HepG2 (cell line): ENCODE results near the gene CTSW. TPM values are rescaled to one million over a fixed set of nuclear protein-coding genes. Genes with fewer than 3 reads are reported as not detected.
A peak's percentile ranks its signal among the peaks of the same experiment; 100 is the strongest.

Experiments used
- DR1 ChIP-seq: sonication (generic); formaldehyde crosslinking; IDR thresholded peaks from 2 replicates; pipeline ENCODE4 v1.8.0; 2021; ENCODE audit warnings: mild to moderate bottlenecking, missing genetic modification reagents, inconsistent platforms
- EP300 ChIP-seq, 3 experiments: sonication (generic) in 1 of 3; formaldehyde crosslinking in 1 of 3; IDR thresholded peaks; 2 replicates each; pipeline versions ENCODE4 v1.5.1 to v1.6.1; 2011 to 2020; ENCODE audit warnings: low read depth in 2 of 3, low read length in 2 of 3, borderline replicate concordance in 1 of 3, improper control_type of control experiment in 1 of 3, mild to moderate bottlenecking in 1 of 3, missing genetic modification reagents in 1 of 3, moderate library complexity in 1 of 3
- FOXP4 ChIP-seq: sonication (generic); formaldehyde crosslinking; IDR thresholded peaks from 2 replicates; pipeline ENCODE4 v1.4.0; 2020; ENCODE audit warnings: missing genetic modification reagents
- GFI1 ChIP-seq: sonication (generic); formaldehyde crosslinking; IDR thresholded peaks from 2 replicates; pipeline ENCODE4 v1.5.0; 2020; ENCODE audit warnings: missing genetic modification reagents, mild to moderate bottlenecking, borderline replicate concordance
- HNF1A ChIP-seq, 2 experiments: sonication (generic) in 1 of 2; formaldehyde crosslinking in 1 of 2; IDR thresholded peaks; 2 replicates each; pipeline versions ENCODE4 v1.4.0 to v1.6.1; 2016 to 2020; ENCODE audit warnings: borderline replicate concordance in 1 of 2, low read depth in 1 of 2, mild to moderate bottlenecking in 1 of 2, missing genetic modification reagents in 1 of 2
- KLF16 ChIP-seq, 2 experiments: sonication (generic) in 1 of 2; formaldehyde crosslinking in 1 of 2; IDR thresholded peaks; 2 replicates each; pipeline versions ENCODE4 v1.6.1 to v1.8.0; 2016 to 2023; ENCODE audit warnings: missing genetic modification reagents in 2 of 2, missing compliant biosample characterization in 1 of 2
- PHB2 ChIP-seq: fragments of 450-650 bp; IDR thresholded peaks from 2 replicates; pipeline ENCODE4 v1.6.1; 2018; ENCODE audit not compliant: partially characterized antibody
- RFXAP ChIP-seq: sonication (generic); formaldehyde crosslinking; IDR thresholded peaks from 2 replicates; pipeline ENCODE4 v1.4.0; 2020; ENCODE audit warnings: missing genetic modification reagents, borderline replicate concordance
- ZNF121 ChIP-seq: sonication (generic); formaldehyde crosslinking; IDR thresholded peaks from 2 replicates; pipeline ENCODE4 v1.5.0; 2020; ENCODE audit warnings: mild to moderate bottlenecking, missing genetic modification reagents
- ZNF318 ChIP-seq: sonication (generic); formaldehyde crosslinking; IDR thresholded peaks from 2 replicates; pipeline ENCODE4 v1.4.0; 2020; ENCODE audit warnings: mild to moderate bottlenecking, missing genetic modification reagents
- polyA plus RNA-seq, 8 experiments: library from polyadenylated mRNA; depleted of rRNA in 3 of 8; stranded (reverse) in 7 of 8; unstranded in 1 of 8; fragments of >200 nt; fragmentation: Illumina TruSeq in 4 of 8; extraction: Trizol in 4 of 8; gene quantifications; 2 replicates each; pipeline versions ENCODE4 v1.2.1 to v1.2.3, GENCODE V29; 2011 to 2016; ENCODE audit warnings: low read depth in 4 of 8, missing spikeins in 1 of 8, mixed read lengths in 1 of 8; ENCODE audit not compliant: insufficient read depth in 1 of 8
- total RNA-seq, 5 experiments: library from RNA; depleted of rRNA; stranded (reverse); fragments of >200 nt; fragmentation: Illumina TruSeq; extraction: Trizol; gene quantifications; 2 replicates each; pipeline ENCODE4 v1.2.3, GENCODE V29; 2016; ENCODE audit warnings: low read depth in 1 of 5

CTSW gene
- total and polyA plus RNA-seq, 2 of the 13 experiments (the other 11 are each of a cell fraction or from before 2014, with no cell fraction given), result 0.09 TPM; not detected in 1

GRCh38 chr11:65860278-65861164, 19.1 kb upstream of the CTSW start, which contains the start of gene MUS81 (continued):
- TF ChIP-seq ZNF318 (CRISPR knock-in tag), result no peak
- TF ChIP-seq DR1 (CRISPR knock-in tag), result peak; percentile 70; the same call in 1 of the 2 replicates
- TF ChIP-seq RFXAP (CRISPR knock-in tag), result peak; percentile 65; the same call in 1 of the 2 replicates
- TF ChIP-seq GFI1 (CRISPR knock-in tag), result 0 out of 2 replicates have a peak, but pooled peaks have one; percentile 62
- TF ChIP-seq PHB2, result no peak
- TF ChIP-seq HNF1A (IDR thresholded peaks at IDR 0.05; ENCODE audit: low read depth), result no peak
- no peak; the same call in 1 of the 2 replicates for TF ChIP-seq HNF1A (CRISPR knock-in tag; IDR thresholded peaks at IDR 0.05; ENCODE audit: borderline replicate concordance)
- peak in 1 of 2 experiments; percentile 48; a peak in 1 of 4 replicates for TF ChIP-seq KLF16 (CRISPR knock-in tag; IDR thresholded peaks at IDR 0.05)
- TF ChIP-seq FOXP4, result peak; percentile 41; the same call in 1 of the 2 replicates
- peak in 1 of 2 experiments; percentile 17; a peak in 1 of 4 replicates for TF ChIP-seq EP300 (IDR thresholded peaks at IDR 0.05; ENCODE audit: low read depth in 2 of 2, low read length in 2 of 2)
- TF ChIP-seq EP300 (CRISPR knock-in tag; IDR thresholded peaks at IDR 0.05; ENCODE audit: borderline replicate concordance), result no peak
- peak; percentile 11; the same call in 1 of the 2 replicates for TF ChIP-seq ZNF121 (CRISPR knock-in tag)
